Pons (tissue), 1 donor: Measurements from ENCODE around the gene ZAP70.
"Not testable (repeated sequence)": the region's sequence is repeated elsewhere in the genome, so short reads cannot be mapped to it uniquely, and the experiment has no call there.

Source experiments
- DNase-seq: peaks from one replicate; pipeline ENCODE4 v3.0.0-alpha.2; 2016; ENCODE audit warnings: low spot score

The ZAP70 gene

GRCh38 chr2:97698530-97698929, 14.8 kb upstream of the ZAP70 start:
- DNase-seq, result no peak

- peak; percentile 69 for DNase-seq
Observed at GRCh38 chr2:97699765-97700444, 13.5 kb upstream of the ZAP70 start.

DNA sequence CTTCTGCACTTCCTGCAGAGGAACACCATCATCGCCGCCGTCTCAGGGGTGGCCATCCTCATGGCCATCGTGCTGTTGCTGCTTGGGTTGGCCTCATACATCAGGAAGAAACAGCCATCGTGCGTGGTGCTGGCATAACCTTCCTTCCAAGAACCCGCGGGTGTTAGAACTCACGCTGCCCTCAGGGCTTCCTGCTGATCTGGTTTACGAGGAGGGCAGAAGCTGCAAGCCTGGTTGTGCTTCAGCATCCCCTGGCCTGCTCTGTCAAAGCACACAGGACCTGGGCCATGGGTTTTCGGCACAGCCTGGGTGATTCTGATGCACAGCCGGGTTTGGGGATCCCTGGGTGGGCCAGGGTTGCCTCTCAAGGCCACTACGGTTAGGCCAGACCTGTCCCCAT, 12.2 kb upstream of the ZAP70 start:
- DNase-seq, result no peak

GRCh38 chr2:97701851-97702465, 11.4 kb upstream of the ZAP70 start:
- no peak for DNase-seq

DNA sequence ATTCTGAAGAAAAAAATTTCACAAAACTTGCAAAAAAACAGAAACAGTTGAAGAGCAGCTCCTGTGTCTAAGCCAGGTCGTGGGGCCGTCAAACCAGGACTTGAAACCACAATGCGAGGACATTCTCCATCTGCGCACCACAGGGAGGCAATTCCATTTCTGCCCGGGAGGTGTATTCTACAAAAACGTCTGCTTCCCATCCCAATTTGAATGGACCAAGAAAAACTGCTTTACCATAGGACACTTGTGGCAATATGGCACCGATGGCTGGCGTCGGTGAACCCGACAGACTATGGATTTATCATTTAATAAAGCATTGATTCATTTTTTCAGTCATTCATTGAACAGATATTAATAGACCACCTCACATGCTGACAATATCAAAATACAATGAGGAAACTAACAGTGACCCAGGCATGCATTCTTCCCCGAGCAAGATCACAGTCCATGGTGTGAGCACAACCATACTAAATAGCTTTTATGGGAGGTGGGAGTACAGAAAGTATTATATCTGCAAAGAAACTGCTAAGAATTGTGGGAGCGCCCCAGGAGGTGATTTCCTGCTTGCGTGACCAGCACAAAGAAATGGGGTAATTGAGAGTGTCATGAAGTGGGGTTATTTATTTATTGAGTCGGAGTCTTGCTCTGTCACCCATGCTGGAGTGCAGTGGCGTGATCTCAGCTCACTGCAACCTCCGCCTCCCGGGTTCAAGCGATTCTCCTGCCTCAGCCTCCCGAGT, 10.5 kb upstream of the ZAP70 start:
- DNase-seq, result no peak

- no peak for DNase-seq
Observed at GRCh38 chr2:97703741-97704140, 9.6 kb upstream of the ZAP70 start.

DNA sequence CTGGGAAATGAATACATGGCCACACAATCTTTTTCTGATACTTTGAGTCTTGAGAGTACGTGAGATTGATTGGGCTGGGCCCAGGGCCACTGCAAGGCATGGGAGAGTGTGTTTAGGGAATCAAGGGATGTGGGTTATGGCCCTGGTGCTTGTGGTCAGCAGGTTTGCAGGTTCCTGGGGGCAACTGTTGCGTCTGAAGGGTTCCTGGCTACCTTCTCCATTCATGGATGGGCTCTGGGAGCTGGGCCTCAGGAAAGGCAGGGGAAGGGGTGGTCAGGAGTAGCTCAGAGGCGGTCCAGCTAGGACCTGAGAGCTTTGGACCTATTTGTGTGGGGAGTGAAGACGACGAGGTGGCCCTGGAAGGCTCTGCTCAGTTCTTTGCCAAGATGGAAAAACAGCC, 8.4 kb upstream of the ZAP70 start:
- DNase-seq, result no peak

DNA sequence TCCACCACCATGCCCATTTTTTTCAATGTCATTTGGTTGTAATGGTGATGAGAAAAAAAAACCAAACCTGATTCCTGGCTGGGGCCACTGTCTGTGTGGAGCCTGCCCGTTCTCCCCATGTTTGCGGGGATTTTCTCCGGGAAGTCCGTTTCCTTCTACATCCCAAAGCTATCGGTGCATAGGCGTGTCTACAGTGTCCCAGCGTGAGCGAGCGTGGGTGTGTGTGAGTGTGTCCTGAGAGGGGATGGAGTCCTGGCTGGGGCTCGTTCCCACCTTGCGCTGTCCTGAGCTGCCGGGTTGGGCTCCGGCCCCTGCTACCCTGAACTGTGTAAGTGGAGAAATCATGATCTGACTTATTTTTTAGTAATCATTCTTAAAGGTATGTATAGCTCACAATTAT, 7.3 kb upstream of the ZAP70 start:
- no peak for DNase-seq

DNA sequence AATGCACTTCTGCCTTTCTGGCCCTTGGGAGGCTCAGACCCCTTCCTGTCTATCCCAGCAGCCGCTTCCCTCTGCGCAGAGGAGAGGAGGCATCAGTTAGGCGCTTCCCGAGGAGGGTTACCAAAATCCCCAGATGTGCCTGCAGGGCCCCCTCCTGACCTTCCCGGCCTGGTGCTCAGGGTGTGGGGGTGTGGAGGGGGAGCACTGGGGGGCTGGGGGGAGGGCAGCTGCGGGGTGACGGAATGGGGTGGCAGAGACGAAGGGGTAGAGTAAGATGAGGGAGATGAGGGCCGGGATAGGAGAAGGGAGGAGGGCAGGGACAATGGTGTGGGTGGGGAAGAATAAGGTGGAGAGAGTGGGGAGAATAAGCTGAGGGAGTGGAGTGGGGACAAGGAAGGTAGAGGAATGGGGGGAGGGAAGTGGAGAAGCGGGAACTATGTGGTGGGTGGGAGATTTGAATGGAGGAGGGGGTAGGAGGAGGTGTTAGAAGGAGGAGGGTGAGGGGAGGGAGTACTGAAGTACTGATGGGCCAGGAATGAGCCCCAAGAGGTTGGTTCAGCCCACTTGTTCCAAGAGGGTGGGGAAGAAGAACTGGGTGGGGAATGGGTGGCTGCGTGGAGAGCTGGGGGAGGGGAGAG, 6.5 kb upstream of the ZAP70 start:
- no peak for DNase-seq

DNA sequence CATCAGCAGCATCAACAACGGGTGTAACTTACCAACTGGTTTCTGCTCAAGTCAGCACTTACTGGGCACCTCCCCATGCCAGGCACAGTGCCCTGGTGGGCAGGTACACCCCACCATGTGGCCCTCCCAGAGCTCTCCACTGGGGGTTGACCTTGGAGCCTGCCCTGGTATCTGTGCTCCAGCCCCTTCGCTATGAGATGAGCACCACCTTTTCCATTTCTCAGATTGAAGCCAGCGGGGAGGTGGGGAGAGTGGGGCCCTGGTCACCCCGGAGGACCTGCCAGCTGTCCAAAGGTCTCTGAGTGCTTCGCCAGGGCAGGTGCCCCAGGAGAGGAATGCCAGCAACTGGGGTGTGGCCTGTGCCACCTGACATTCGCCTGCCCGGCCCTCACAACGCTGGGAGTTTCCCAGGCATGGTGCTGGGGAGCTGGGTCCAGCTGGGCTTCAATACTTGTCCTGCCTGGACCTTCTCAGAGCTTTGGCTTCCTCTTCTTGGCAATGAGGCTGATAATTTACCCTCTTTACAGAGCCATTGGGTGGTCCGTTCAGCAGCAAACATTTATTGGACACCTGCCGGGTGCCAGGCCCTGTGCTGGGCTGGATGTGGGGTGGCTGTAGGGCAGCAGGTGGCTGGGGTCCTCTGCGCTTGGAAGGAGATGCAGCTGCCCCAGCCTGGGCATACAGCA, 5.9 kb upstream of the ZAP70 start:
- no peak for DNase-seq

GRCh38 chr2:97708048-97708380, 5.4 kb upstream of the ZAP70 start:
- no peak for DNase-seq

DNA sequence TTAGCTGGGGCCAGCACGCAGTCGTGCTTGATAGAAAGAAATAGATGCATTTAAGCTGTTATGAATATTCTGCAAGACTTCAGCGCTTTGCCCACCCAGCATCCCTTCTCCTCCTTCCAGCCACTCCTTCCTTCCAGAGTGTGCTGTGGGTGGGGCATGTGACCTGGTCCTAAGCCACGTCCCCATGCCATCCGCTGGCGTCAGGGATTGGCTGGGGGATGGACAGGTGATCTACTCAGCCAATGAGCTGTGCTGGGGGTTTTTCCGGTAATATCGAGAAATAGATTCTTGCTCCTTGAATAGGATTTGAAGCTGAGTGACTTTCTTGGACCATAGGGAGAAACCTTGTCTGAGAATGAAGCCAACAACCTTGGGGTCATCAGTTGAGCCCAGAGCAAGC, 4.8 kb upstream of the ZAP70 start:
- DNase-seq, result no peak

DNA sequence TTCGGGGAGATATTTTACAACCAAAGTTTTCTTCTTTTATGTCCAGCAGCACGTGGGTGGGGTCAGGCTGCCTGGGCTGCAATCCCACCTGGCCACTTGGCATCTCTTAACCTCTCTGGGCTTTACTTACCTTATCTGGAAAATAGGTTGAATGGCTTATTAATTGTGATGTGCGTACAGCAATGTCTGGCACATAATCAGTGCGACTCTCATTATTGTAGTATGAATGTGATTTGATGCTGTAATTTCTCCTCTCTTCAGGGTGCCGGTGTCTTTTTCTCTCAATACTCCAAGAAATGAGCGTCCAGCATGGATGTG, 2.0 kb upstream of the ZAP70 start:
- no peak for DNase-seq

GRCh38 chr2:97712175-97712574, 1.2 kb upstream of the ZAP70 start:
- not testable (repeated sequence) for DNase-seq

DNA sequence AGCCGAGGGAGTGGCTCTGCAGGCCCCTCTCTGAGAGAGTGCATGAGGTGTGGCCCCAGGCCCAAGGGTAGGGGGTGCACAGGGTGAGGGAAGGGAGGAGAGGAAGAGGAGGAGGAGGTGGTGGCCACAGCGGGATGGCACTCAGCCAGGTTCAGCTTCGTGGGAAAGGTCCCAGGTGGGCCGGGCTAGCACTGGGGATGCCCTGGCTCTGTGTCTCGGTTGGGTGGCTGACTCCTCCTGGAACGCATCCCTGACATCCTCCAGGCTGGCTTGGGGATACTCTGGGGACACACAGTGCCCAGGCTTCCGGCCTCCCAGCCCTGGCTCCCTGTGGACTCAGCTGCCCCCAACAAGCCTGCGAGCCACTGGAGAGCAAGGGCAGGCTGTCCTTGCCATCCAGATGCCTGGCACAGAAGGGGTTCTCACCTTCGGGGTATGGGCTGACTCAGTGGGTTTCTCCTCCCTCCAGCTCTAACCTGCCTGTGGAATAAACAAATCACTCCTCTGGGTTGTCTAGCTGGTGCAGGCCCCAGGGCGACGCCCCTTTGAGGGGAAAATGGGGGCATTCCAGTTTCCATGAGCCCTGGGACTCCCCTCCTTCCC, 582 bp upstream of the ZAP70 start:
- DNase-seq, result no peak

- no peak for DNase-seq
Observed at GRCh38 chr2:97714084-97714949, 941 bp downstream of the ZAP70 start.

DNA sequence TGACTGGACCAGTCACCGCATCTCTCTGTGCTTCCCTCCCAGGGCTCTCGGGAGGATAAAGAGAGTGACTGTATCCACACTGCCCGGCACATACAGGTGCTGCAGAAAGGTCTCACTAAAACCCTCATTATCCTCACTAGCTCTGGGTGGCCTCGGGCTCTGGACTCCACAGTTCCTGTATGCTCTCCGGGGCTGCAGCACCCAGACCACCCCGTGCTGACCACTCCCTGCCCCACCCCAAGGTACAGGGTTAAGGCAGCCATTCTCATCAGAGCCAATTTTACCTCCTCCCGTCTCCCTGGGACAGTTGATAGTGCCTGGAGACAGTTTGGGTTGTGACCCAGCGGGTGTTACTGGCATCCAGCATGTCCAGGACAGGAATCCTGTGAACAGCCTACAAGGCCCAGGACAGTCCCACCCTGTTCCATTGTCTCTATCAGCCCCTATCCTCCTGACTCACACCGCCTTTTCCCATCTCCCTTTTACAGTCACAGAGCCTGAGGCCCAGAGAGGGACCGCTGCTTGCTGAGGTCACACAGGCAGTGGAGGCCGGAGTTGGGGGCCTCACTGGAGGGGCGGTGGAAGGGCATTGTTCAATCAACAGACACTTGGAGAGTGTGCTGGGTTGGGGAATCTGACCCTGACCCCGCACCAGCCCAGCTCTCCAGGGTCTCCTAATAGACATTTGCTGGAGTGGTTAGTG, 1.7 kb downstream of the ZAP70 start:
- DNase-seq, result no peak

GRCh38 chr2:97715951-97716694, 2.7 kb downstream of the ZAP70 start:
- no peak for DNase-seq

DNA sequence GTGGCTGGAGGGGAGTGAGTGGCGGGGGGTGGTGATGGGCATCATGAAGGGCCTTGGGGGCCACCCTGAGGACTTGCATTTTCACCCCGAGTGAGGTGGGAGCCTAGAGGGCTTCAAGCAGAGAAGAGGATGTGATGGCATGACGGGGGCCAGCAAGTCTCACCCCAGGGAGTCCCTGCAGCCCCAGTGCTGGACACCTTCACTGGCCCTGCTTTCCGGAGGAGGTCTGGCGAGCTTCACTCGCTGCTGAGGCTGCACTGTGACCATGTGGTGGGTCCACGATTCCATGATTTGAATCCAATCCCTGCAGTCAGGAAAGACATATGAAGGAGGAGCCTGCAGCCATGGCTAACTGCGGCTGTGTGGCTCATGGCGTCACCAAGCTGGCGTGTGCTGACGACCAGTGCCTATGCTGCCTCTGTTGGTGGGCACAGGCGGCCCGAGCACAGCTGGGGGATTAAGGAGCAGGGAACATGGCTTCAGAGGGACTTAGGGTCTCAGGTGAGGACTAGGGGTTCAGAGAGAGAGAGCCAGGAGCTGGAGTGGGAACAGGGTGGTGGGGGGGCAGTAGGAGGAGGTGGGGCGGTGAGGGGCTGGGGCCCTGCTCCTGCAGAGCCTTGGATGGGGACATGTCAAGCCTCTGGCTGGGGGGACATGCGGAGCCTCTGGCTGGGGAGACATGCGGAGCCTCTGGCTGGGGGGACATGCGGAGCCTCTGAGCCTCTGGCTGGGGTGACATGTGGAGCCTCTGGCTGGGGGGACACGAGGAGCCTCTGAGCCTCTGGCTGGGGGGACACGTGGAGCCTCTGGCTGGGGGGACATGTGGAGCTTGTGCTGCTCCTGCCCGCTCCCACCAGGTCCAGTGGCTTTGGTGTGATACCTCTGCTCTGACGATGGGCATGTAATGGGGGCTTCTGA, 3.6 kb downstream of the ZAP70 start:
- no peak for DNase-seq
